ENCODE measurements around the gene SH3D19.
"Not testable (repeated sequence)": the region's sequence is repeated elsewhere in the genome, so short reads cannot be mapped to it uniquely, and the experiment has no call there.

Gene SH3D19

GRCh38 chr4:151267822-151268535 is 57.4 kb downstream of the SH3D19 start:
- DNase-seq (ENCODE audit: low read depth), result no peak

- DNase-seq (ENCODE audit: low read depth), result no peak
These were observed 58.3 kb downstream of the SH3D19 start for GRCh38 chr4:151267104-151267503.

- DNase-seq (ENCODE audit: low read depth), result no peak
These were observed 58.9 kb downstream of the SH3D19 start for GRCh38 chr4:151266497-151266896.

- no peak for DNase-seq (ENCODE audit: low read depth)
These were observed 62.0 kb downstream of the SH3D19 start for GRCh38 chr4:151263455-151263854.

- no peak for DNase-seq (ENCODE audit: low read depth)
These were observed 64.9 kb downstream of the SH3D19 start for GRCh38 chr4:151260526-151260925.

GRCh38 chr4:151259752-151260151 is 65.7 kb downstream of the SH3D19 start:
- DNase-seq (ENCODE audit: low read depth), result no peak

GRCh38 chr4:151257704-151258103 is 67.7 kb downstream of the SH3D19 start:
- no peak for DNase-seq (ENCODE audit: low read depth)

- DNase-seq (ENCODE audit: low read depth), result no peak
These were observed 69.3 kb downstream of the SH3D19 start for GRCh38 chr4:151256134-151256533.

- DNase-seq (ENCODE audit: low read depth), result not testable (repeated sequence)
These were observed 69.7 kb downstream of the SH3D19 start for GRCh38 chr4:151255680-151256079.

- not testable (repeated sequence) for DNase-seq (ENCODE audit: low read depth)
These were observed 70.2 kb downstream of the SH3D19 start for GRCh38 chr4:151255226-151255625.

GRCh38 chr4:151251603-151252304 is 73.7 kb downstream of the SH3D19 start:
- no peak for DNase-seq (ENCODE audit: low read depth)

GRCh38 chr4:151250706-151251105 is 74.7 kb downstream of the SH3D19 start:
- no peak for DNase-seq (ENCODE audit: low read depth)

GRCh38 chr4:151248519-151248918 is 76.9 kb downstream of the SH3D19 start:
- no peak for DNase-seq (ENCODE audit: low read depth)

GRCh38 chr4:151247395-151247794 is 78.0 kb downstream of the SH3D19 start:
- no peak for DNase-seq (ENCODE audit: low read depth)

GRCh38 chr4:151246742-151247141 is 78.7 kb downstream of the SH3D19 start:
- DNase-seq (ENCODE audit: low read depth), result no peak

GRCh38 chr4:151242305-151242704 is 83.1 kb downstream of the SH3D19 start:
- DNase-seq (ENCODE audit: low read depth), result no peak

- DNase-seq (ENCODE audit: low read depth), result no peak
These were observed 85.8 kb downstream of the SH3D19 start for GRCh38 chr4:151239608-151240007.

GRCh38 chr4:151238477-151238876 is 86.9 kb downstream of the SH3D19 start:
- DNase-seq (ENCODE audit: low read depth), result no peak

GRCh38 chr4:151236036-151236435 is 89.4 kb downstream of the SH3D19 start:
- no peak for DNase-seq (ENCODE audit: low read depth)

- DNase-seq (ENCODE audit: low read depth), result not testable (repeated sequence)
These were observed 90.0 kb downstream of the SH3D19 start for GRCh38 chr4:151235373-151235772.

- no peak for DNase-seq (ENCODE audit: low read depth)
These were observed 91.8 kb downstream of the SH3D19 start for GRCh38 chr4:151233600-151233999.

GRCh38 chr4:151231915-151232595 is 93.3 kb downstream of the SH3D19 start:
- DNase-seq (ENCODE audit: low read depth), result no peak
